Measurements from ENCODE around the gene FABP7.

DNA sequence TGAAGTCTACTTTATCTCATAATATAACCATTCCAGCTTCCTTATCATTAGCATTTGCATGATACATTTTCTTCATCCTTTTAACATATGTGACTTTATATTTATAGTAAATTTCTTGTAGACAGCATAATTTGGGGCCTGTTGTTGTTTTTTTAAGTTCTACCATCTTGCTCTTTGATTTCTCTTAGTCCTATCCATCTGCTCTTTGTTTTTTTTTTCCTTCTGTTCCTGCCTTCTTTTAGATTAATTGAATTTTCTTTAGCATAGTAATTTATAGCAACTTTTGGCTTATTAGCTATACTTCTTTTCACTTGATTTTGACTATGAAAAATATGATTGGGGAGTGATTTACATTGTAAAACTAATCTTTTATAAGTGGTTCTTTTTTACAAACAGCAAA, 19.2 kb upstream of the FABP7 start:
- TF ChIP-seq, protein P1, sequence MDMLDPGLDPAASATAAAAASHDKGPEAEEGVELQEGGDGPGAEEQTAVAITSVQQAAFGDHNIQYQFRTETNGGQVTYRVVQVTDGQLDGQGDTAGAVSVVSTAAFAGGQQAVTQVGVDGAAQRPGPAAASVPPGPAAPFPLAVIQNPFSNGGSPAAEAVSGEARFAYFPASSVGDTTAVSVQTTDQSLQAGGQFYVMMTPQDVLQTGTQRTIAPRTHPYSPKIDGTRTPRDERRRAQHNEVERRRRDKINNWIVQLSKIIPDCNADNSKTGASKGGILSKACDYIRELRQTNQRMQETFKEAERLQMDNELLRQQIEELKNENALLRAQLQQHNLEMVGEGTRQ (IDR thresholded peaks at IDR 0.05; ENCODE audit: low read depth, low read length), result no peak
- TF ChIP-seq, protein P1 (CRISPR knock-in tag; IDR thresholded peaks at IDR 0.05; ENCODE audit: borderline replicate concordance), result no peak
- no peak for TF ChIP-seq TAF15 (IDR thresholded peaks at IDR 0.05; ENCODE audit: low read depth, low read length, poor library complexity, severe bottlenecking)
- no peak for TF ChIP-seq CHD4 (IDR thresholded peaks at IDR 0.05; ENCODE audit: borderline replicate concordance, low read length)
- no peak for TF ChIP-seq NFYC (CRISPR knock-in tag; IDR thresholded peaks at IDR 0.05)
